MCF 10A (cell line): ENCODE results near the gene BMPR1B. TPM values are rescaled to one million over a fixed set of nuclear protein-coding genes. Genes with fewer than 3 reads are reported as not detected.
A peak's percentile ranks its signal among the peaks of the same experiment; 100 is the strongest.
"Not testable (repeated sequence)": the region's sequence is repeated elsewhere in the genome, so short reads cannot be mapped to it uniquely, and the experiment has no call there.

Source experiments
- BruUV-seq: library from RNA; stranded (reverse); fragments of 400-500 nt; replicated peaks from 2 replicates; lab custom pipeline; 2021; lab: Mats Ljungman, UMichigan
- CTCF ChIA-PET: fragments of 300-600 bp; sonication (Branson Sonifier 250); formaldehyde crosslinking; extraction: SDS; loops from one replicate; lab custom pipeline; 2021; ENCODE audit warnings: antibody characterized with exemption, inconsistent platforms; lab: Yijun Ruan, JAX
- POLR2A ChIA-PET: fragments of 300-600, 350-650 bp; sonication (Branson Sonifier 250); formaldehyde crosslinking; extraction: SDS; loops from one replicate; lab custom pipeline; 2020; ENCODE audit warnings: antibody characterized with exemption, inconsistent platforms; lab: Yijun Ruan, JAX
- DNase-seq: peaks from one replicate; pipeline ENCODE4 v3.0.0-alpha.2; 2018; ENCODE audit not compliant: unreplicated experiment
- H3K27ac Mint-ChIP-seq: one replicate; pipeline ENCODE4 v1.8.0; 2022; ENCODE audit warnings: mild to moderate bottlenecking, low read depth, mixed read lengths; ENCODE audit not compliant: unreplicated experiment
- H3K27me3 Mint-ChIP-seq: one replicate; pipeline ENCODE4 v1.8.0; 2022; ENCODE audit warnings: mixed read lengths; ENCODE audit not compliant: insufficient read depth, unreplicated experiment
- H3K36me3 Mint-ChIP-seq: one replicate; pipeline ENCODE4 v1.8.0; 2022; ENCODE audit warnings: mild to moderate bottlenecking, moderate library complexity, mixed read lengths; ENCODE audit not compliant: insufficient read depth, unreplicated experiment
- H3K4me1 Mint-ChIP-seq: one replicate; pipeline ENCODE4 v1.8.0; 2022; ENCODE audit warnings: mixed read lengths; ENCODE audit not compliant: insufficient read depth, unreplicated experiment
- H3K4me3 Mint-ChIP-seq: one replicate; pipeline ENCODE4 v1.8.0; 2022; ENCODE audit warnings: mild to moderate bottlenecking, moderate library complexity, mixed read lengths; ENCODE audit not compliant: unreplicated experiment
- H3K9me3 Mint-ChIP-seq: one replicate; pipeline ENCODE4 v1.8.0; 2022; ENCODE audit warnings: mixed read lengths; ENCODE audit not compliant: unreplicated experiment
- intact Hi-C: fragments of 100-400 bp; cut with micrococcal nuclease; formaldehyde crosslinking; loops from 2 replicates; pipeline ENCODE4 v1.14.1; 2022
- total RNA-seq: library from RNA; stranded (reverse); gene quantifications from 2 replicates; pipeline ENCODE4 v1.2.3, GENCODE V29; 2022
- TF ChIP-seq, protein P1 (sequence below): fragments of 200-600 bp; IDR thresholded peaks from one replicate; pipeline ENCODE4 v1.8.0; 2022; ENCODE audit warnings: antibody characterized with exemption, mild to moderate bottlenecking; ENCODE audit not compliant: unreplicated experiment

BMPR1B gene
- total RNA-seq, 1 experiment from 2014 or later: 18.8 TPM

DNA sequence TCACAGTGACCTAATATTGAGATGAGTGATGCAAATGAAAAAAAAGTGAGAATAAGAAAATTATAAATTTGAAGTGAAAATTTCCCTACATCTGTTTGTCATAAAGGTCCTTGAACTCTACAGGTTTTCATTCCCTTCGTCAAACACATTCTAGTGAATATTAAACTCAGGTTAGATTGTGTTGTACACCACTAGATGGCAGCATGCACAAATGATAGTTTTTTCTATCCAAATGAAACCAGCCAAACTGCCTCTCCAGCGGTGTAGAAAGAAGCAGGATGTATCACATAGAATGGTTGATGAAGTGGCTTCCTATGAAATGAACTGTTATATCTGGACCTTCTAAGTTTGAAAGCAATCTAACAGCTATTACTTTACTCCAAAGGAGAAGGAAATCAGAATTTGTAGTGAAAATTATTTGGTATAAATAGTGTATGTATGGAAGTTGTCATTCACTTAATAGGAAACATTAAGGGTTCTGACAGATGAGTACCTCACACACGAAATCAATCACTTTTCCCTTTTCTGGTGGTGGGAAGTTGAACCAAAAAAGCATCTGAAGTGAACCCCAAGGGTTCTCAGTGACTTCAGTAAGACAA is 408.3 kb downstream of the BMPR1B start:
- peak; percentile 74 for DNase-seq
- Mint-ChIP-seq H3K9me3 (no peaks in the 10 kb centered on the region), H3K27me3 (no peaks in the 10 kb centered on the region), H3K36me3 (peaks cover 9% of the 10 kb centered on the region), H3K4me1 (no peaks in the 10 kb centered on the region), H3K27ac (no peak overlapping the region), H3K4me3 (no peak overlapping the region)
- intact Hi-C loops: loop anchor here (1.0 to 2.0 kb wide), 4 partner anchors 345 to 1987 kb away; no protein-coding TSS in a partner anchor
- CTCF ChIA-PET: interaction anchor here (0.6 to 2.8 kb wide), 21 partner anchors 14 to 1987 kb away, joined by 3 to 15 read pairs (median 4); no protein-coding TSS in a partner anchor
- POLR2A ChIA-PET: no interaction called here
- BruUV-seq: no TSS peak
- TF ChIP-seq, protein P1, sequence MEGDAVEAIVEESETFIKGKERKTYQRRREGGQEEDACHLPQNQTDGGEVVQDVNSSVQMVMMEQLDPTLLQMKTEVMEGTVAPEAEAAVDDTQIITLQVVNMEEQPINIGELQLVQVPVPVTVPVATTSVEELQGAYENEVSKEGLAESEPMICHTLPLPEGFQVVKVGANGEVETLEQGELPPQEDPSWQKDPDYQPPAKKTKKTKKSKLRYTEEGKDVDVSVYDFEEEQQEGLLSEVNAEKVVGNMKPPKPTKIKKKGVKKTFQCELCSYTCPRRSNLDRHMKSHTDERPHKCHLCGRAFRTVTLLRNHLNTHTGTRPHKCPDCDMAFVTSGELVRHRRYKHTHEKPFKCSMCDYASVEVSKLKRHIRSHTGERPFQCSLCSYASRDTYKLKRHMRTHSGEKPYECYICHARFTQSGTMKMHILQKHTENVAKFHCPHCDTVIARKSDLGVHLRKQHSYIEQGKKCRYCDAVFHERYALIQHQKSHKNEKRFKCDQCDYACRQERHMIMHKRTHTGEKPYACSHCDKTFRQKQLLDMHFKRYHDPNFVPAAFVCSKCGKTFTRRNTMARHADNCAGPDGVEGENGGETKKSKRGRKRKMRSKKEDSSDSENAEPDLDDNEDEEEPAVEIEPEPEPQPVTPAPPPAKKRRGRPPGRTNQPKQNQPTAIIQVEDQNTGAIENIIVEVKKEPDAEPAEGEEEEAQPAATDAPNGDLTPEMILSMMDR: peak; percentile 66

DNA sequence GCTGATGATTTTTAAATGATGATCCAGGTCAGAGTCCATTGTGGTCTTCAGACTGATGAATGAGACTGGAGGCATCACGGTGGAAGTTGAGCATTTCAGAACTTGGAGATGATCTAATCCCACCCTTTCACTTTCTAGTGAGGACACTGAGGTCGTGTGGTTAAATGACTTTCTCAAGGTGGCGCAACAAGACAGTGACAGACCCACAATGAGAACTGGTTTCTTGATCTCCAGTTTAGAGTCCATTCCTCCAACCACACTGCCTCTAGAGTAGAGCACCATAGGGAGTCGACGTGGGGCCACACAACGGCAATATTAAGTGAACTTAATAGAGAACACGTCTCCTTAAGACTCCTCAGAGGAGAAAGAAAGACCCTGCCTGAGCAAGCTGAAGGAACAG is 410.1 kb downstream of the BMPR1B start:
- BruUV-seq: no TSS peak
- Mint-ChIP-seq H3K9me3 (no peaks in the 10 kb centered on the region), H3K27me3 (no peaks in the 10 kb centered on the region), H3K4me3 (no peak overlapping the region), H3K36me3 (peaks cover 5% of the 10 kb centered on the region), H3K4me1 (no peaks in the 10 kb centered on the region), H3K27ac (no peak overlapping the region)
- ChIA-PET POLR2A (no interaction called here), CTCF (interaction anchor here (0.5 to 2.8 kb wide), 6 partner anchors 11 to 1186 kb away, joined by 3 to 15 read pairs (median 4); no protein-coding TSS in a partner anchor)
- no peak for DNase-seq
- TF ChIP-seq, protein P1: no peak
- intact Hi-C loops: loop anchor here (2.0 kb wide), 2 partner anchors 343 to 377 kb away; no protein-coding TSS in a partner anchor

DNA sequence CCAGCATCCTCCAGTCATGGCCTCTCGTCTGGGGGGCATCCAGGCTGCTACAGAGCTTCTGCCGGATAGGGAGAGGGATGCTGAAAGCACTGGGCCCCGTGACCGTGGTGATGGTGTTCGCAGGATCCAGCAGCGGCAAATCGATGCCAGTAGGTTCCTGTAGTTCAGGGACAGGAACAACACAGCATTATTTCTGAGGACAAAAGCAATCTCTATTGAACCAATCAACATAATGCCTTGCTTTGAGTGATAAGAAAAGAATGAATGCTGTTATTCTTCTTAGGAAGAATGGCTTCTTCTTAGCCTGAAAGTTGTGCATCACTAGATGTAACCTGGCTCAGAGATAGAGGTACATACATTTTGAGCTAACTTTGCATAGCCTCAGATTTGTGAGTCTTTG is 412.4 kb downstream of the BMPR1B start:
- H3K9me3 Mint-ChIP-seq: peaks cover 6% of the 10 kb centered on the region
- no peak for DNase-seq
- H3K27ac Mint-ChIP-seq: no peak overlapping the region
- intact Hi-C loops: no loop called here
- no TSS peak for BruUV-seq
- no peaks in the 10 kb centered on the region for H3K36me3 Mint-ChIP-seq
- ChIA-PET CTCF (interaction anchor here (1.3 kb wide), 2 partner anchors 13 to 1984 kb away, joined by 4 read pairs; no protein-coding TSS in a partner anchor), POLR2A (interaction anchor here (0.6 kb wide), 1 partner anchor 11 kb away, joined by 3 read pairs; no protein-coding TSS in a partner anchor)
- H3K4me1 Mint-ChIP-seq: no peaks in the 10 kb centered on the region
- TF ChIP-seq, protein P1: no peak
- no peaks in the 10 kb centered on the region for H3K27me3 Mint-ChIP-seq
- no peak overlapping the region for H3K4me3 Mint-ChIP-seq

DNA sequence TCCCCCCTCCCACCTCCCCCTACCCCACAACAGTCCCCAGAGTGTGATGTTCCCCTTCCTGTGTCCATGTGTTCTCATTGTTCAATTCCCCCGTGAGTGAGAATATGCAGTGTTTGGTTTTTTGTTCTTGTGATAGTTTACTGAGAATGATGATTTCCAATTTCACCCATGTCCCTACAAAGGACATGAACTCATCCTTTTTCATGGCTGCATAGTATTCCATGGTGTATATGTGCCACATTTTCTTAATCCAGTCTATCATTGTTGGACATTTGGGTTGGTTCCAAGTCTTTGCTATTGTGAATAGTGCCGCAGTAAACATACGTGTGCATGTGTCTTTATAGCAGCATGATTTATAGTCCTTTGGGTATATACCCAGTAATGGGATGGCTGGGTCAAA is 413.6 kb downstream of the BMPR1B start:
- H3K9me3 Mint-ChIP-seq, H3K4me3 Mint-ChIP-seq, H3K27ac Mint-ChIP-seq, H3K36me3 Mint-ChIP-seq, intact Hi-C loops, POLR2A ChIA-PET, H3K27me3 Mint-ChIP-seq, BruUV-seq, H3K4me1 Mint-ChIP-seq, CTCF ChIA-PET, DNase-seq: not testable (repeated sequence)
